Stimulated activated CD8-positive, alpha-beta memory T cell treated with anti-CD3 and anti-CD28 coated beads, Interleukin-4, amount 100 ng/mL, for 48 hours (primary cell): ENCODE measurements around the gene FER.

Experiments
- DNase-seq: peaks from one replicate; pipeline ENCODE4 v3.0.0-alpha.2; 2020

FER gene

DNA sequence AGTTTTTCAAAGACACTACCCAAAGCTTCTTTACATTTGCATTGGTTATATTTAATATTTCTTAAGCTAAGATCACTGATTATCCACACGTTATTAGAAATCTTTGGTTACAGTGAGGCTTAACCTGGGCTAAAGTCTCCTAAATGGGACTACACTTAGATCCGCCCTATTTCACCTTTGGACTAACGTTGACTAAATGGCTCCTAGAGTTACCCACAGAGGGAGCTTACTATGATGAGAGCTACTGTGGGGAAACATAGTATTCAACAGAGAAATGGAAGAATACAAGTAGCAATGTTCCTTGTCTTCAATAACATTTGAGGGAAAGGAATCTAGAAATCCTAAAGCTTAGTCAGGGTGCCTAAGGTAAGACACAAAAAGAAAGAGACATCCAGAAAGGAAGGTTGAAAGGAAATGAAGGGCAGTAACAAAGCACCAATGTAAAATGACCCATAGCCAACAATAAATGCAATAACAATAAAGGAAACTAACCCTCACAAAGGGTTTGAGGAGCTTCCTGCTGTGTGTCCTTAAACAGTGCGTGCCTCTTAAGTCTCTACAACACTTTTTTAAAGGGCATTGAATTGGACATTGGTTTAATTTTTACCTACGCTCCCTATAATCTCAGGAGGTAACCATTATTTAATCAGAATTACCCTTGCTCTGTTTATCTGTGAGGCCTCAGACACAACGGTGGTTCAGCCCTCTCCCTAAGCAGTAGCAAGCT is 445.0 kb downstream of the FER start:
- DNase-seq = no peak

DNA sequence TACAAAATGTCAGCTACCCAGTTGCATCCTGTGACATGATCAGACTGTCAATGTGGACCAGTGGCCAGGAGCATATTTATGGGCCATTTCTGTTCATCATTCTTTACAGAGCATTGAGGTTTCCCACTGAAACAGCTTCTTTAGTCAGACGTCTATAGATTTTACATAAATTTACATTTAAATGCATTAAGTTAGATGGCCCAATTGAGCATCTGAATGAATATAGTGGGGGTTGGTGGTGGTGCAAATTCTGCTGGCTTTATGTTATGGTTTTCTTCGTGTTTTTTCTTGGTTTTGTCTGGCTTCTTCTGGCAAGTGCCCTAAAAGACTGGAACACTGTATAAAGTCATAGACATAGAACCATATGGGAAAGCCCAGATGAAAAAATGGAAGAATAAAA is 448.0 kb downstream of the FER start:
- no peak for DNase-seq

DNA sequence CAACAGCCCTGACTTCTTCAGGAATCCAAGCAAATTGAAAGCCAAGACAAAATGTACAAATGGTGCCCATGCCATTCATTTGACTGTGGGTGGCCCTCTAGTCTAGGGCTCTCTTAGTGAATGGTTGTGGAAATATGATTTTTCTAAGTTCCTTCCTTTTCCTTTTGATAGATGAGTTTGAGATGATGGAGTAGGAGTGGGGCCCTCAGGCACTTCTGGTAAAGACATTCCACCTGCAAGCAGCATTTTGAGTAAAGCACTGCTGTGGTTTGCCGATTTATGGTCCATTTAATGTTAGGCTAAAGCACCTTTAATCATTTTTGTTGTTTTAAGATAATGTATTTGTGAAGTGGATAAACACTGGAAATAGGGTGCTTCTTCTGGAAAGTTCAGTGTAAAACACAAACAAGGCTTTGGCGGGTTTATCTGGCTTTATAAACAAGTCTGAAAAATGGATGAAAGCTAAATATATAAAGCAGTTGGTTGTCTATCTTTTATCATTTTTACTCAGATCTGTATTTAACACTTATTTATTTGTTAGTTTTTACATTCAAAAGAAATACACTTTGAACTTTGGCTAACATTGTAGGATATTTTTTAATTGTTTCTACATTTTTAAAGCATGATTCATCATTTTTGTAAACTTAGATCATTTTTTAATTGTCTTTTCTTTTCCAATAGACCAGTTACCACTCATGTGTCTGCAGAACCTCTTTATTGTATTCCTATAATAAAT is 448.6 kb downstream of the FER start:
- no peak for DNase-seq

DNA sequence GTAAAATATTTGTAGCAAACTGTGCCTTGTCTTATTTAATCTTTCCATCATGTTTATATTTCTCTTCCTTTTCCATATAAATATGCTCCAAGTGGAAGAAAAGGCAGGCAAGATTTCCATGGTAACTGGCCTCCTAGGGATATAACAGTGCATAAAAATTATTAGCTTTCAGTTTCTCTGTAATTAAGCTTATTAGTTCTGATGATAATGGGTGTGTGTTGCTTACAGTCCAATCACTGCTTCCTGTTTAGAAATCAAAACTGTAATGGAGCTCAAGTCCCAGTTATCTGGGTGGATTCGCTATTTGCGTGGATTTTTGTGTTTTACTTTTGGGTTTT is 449.1 kb downstream of the FER start:
- DNase-seq = no peak

DNA sequence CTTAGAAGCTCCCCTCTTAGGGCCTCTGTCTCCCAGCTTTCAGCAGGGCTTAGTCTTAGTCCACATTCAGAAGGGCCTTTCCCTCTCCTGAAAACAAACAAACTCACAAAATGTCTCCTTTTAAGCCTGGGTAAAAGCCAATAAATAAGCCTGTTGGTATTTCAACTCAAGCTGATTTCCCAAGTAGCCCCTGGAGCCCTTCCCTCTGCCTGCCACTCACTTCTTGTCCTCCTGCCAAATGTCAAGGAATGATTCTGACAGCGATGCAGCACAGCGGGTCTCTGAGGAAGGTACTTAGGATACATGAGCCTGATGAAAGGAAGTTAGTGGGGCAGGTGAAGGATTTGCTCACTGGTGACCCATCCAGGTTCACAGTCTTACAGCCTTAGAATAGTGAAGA is 451.6 kb downstream of the FER start:
- no peak for DNase-seq

DNA sequence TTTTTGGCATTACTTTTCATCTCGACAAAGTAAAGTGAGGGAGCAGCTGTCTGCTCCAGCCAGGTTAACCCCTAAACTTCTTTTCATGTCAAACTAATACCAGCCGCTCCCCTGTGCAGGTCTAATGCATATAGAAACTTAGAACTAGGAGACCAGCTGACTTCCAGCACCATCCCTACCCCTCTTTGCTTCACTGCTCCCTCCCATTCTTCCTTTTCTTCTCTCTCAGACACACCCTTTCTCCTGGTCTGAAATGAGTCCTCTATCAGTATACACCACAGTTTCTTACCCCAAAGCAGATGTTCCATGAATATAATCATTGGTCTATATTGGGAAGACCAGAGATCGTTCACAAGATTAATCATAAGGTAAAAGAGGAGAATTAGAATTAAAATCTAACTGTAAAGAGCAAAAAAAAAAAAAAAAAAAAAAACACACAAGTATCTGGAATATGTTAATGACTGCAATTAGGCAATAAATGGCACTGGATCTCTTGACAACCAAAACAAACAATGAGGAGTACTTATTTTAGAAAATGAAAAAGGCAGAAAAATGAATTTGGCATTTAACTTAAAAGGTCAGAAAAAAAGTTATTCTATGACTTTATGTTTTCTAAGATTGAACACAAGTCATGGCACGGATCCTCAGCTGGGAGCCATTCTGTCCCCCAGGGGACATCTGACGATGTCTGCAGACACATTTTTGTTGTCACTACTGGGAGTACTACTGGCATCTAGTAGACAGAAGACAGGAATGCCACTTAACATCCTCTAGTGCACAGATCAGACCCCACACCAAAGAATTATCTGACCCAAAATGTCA is 452.3 kb downstream of the FER start:
- DNase-seq = no peak

DNA sequence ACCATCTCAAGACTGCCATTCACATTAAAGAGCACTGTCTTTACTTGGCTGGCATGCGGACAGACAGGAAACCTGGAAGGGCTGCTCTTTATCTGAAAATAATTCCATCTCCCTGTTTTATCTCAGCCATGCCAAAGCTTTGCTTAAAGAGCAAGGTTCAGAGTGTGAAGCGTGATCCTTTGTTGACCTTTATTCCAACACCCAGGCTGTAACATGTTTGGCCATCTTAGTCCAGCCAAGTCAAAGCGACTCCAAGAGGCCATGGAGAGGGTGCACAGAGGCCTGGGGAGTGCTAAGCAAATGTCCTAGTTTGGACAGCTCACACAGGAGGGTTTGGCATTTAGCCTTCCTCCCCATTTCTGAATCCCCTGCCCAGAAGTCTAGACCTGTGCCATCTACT is 467.3 kb downstream of the FER start:
- DNase-seq = no peak

DNA sequence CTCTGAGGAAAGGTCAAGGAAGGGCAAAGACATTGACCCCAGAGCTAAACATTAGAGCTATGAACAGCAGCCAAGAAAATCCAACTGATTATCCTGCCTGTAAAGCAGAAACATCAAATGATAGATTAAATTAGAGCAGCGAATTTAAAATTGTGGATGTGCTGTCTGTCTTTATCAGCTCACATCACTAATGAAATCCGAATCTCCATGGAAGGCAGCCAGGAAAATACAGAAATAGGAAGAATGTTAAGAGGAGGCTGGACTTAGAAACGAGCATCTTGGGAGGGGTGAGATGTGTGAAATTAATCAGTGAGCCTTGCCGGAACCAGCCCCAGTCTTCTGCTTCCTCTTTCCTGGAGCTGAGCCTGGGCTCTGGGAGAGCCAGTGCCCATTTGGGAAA is 471.1 kb downstream of the FER start:
- DNase-seq = no peak

DNA sequence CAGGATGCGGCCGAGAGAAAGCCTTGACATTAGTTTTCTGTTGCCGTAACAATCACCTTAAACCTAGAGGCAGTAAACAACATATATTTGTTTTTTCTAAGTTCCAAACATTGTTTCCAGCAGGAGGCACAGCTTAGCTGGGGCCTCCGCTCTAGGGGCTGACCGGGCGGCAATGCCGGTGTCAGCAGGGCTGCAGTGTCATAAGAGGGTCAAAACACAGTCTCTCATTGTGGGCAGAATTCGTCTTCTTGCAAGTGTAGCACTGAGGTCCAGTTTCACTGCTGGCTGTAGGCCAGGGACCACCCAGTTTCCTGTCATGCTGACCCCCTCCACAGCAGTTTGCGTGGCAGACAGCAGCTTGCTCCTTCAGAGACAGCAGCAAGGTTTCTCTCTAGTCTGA is 475.8 kb downstream of the FER start:
- no peak for DNase-seq

DNA sequence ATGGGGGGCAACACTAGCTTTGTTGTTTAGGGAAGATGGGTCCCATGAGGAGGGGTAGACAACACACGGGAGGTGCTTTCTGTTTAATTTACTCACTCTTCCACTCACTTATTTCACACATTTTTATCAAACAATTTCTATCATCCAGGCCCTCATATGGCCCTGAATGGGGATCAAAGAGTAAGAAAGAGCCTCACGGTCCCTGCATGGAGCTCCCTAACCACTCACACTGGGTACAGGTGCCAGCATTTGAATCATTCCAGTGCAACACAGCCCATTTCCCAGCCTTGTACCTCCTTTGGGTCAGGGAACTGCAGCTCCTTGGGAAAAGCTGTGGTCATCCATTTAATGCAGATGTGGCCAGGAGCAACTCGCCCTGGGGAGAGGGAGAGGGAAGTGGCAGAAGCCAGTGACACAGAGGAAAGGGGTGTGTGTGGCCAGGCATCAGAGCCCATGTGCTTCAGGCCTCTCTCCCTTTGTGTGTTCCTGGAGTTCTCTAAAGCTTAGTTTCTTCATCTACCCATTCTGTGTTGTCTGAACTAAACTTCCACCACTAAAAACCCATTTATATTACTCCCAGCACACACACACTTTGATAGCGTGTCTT is 476.7 kb downstream of the FER start:
- no peak for DNase-seq

DNA sequence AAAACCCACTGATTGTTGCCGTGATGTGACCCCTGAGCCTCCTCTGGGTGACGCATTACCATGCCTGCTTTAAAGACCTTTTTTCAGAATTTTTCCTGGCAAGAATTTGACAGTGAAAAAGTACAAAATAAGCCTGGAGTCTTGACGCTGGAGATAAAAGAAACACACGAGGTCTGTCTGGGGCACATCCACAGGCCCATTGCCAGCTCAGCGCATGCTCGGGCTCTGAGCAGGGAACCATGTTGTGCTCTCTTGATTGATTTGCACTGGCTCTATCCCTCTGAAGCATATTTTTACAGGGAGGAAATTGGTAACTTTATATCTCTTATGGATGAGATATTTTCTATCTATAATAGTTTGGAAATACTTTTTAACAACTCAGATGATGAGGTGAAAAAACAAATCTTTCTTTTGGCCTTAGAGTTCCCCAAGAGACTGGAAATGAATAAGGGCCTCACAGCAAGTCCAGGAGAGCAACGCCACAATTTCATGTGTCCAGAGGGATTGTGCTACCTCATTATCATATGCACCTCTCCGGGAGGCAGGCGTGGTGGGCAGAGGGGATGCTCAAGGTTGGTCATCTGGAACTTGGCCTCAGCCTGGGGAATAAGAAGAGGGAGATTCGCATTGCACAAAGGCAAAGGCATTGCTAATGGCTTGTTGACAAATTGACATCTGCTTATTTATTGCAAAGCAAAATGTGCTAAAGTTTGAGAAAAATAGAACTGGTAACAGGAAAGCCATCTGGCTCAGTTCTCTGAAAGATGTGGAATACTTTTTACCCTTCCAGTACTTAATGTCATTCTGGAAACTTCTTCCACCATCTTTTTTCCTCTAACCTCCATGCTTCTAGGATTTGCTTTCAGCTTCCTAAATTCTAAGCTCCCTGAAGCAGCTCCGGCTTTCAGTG is 478.3 kb downstream of the FER start:
- DNase-seq = no peak

DNA sequence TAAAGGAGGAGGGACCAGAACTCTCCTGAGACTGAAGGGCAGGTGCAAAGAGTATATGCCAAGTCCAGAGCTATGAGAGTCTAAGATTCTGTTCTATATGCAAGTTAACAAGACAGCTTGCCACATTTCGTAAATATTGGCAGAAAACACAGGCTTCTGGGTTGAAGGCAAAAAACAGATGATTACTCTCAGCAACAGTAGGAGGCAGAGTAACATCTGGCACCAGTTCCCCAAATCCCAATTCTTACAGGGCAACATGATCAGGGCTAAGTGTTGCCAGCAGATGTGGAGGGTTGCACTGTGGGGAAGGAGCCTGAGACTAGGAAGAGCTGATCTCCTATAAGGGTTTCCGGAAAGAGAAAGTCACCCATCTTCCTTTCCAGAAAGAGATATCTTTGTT is 482.7 kb downstream of the FER start:
- DNase-seq = no peak

DNA sequence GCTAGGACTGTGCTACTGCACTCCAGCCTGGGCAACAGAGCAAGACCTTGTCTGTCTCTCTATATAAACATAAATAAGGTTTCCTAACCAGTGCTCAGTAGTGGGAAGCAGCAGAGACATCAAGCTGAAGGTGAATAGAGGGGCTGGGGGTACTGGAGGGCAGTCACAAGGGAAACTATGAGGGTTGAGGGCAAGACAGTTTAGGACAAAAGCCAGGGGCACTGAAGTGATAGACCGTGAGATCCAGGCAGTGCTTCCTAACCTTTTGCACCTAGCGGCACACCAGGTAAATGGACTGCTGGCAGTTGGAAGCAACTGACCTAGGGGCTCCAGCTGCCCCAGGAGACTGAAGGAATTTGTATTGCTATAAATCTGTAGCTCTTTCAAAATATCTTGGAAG is 483.6 kb downstream of the FER start:
- no peak for DNase-seq

DNA sequence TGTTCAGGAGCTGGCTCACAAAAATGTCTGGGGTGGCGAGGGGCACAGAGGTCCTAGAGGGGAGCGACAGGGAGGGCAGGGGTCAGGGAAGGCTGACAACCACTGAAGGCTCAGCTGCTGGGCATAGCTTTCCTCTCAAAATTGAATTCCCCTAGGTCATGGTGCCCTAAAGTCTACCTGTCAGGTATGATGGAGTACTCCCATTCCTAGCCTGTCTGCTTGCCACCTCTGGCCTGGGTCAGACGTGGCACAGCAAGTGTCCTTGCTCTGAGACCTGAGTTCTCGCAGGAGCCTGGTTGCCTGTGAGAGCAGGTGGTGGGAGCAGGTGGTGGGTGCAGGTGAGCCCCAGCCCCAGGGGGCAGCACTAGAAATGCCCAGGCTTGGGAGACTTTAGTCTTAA is 486.7 kb downstream of the FER start:
- no peak for DNase-seq

DNA sequence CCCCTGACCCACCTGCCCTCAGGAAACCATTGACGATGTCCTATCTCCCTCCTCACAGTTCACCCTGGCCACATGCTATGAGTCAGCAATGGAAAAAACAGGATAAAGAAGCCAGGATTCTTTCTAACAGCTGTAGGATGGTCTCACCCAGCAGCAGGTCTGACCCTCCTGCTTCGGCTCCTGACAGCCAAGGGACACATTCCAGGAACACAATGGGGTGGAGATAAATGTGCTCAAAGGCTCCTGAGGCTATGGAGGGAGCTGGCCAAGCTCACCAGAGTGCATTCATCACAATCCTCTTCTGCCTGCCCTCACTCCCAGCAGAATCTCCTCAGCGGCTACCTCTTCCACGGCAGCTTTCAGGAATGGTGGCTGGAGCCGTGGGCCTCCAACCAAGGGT is 491.8 kb downstream of the FER start:
- DNase-seq = no peak

DNA sequence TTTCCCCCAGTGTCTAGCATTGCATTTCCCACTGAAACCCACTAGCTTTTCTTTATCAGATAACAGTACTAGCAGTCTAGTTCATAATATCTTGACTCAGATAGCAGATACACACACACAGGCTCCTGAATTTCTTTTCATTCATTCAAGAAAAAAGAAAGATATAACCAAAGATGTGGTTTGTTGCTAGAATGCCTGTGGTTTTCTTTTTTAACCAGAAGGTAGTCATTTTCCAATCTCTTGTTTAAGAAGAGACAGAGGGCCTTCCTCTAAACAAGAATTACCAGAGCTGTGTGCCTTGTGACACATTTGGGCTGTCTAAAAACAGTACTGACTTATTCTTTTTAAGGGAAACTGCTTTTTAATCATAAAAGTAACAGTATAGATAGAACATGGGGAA is 494.8 kb downstream of the FER start:
- no peak for DNase-seq

DNA sequence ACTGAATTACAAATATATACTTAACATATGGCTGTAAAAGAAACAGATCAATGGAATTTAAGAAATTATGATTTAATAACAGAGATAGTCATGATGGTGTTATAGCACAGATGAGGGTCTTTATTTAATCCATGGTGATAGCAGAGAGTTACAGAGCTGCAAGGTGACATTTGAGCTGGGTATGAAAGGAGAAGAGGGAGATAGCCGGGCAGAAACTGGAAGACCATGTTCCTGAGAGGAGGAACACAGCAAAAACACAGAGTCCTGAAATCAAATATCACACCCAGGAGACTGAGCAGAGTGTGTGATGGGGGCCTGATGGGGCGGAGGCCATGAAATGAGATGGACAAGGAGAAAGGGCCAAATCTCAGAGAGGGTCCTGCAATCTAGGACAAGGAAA is 498.7 kb downstream of the FER start:
- no peak for DNase-seq
